Lung (tissue), 12 donors: ENCODE data around the gene RAB8B. TPM values are rescaled to one million over a fixed set of nuclear protein-coding genes. Genes with fewer than 3 reads are reported as not detected.
A peak's percentile ranks its signal among the peaks of the same experiment; 100 is the strongest.

ENCODE experiments used
- ATAC-seq: fragments of 200-7000 bp; cut with Tn5 transposase; one replicate; pipeline ENCODE4 v1.9.1; 2020; ENCODE audit warnings: moderate number of reproducible peaks; ENCODE audit not compliant: insufficient read depth, low FRiP score
- DNase-seq, 3 donors: peaks; one replicate each; pipeline ENCODE4 v3.0.0-alpha.2; 2013 to 2017
- H3K27ac ChIP-seq, 2 donors: one replicate each; pipeline ENCODE4 v1.5.1; 2013; ENCODE audit warnings: mild to moderate bottlenecking in 2 of 2, moderate library complexity in 2 of 2, control low read depth in 1 of 2, inconsistent platforms in 1 of 2, low read depth in 1 of 2, low read length in 1 of 2
- H3K27me3 ChIP-seq, 3 donors: one replicate each; pipeline ENCODE4 v1.5.1; 2013; ENCODE audit warnings: low read length in 2 of 3; ENCODE audit not compliant: control insufficient read depth in 3 of 3, insufficient read depth in 3 of 3
- H3K36me3 ChIP-seq, 4 donors: one replicate each; pipeline ENCODE4 v1.5.1; 2013; ENCODE audit warnings: low read length in 4 of 4, mild to moderate bottlenecking in 1 of 4, moderate library complexity in 1 of 4; ENCODE audit not compliant: control insufficient read depth in 4 of 4, insufficient read depth in 4 of 4
- H3K4me1 ChIP-seq, 5 donors: one replicate each; pipeline ENCODE4 v1.5.1; 2013; ENCODE audit warnings: low read length in 5 of 5, mild to moderate bottlenecking in 2 of 5, moderate library complexity in 1 of 5; ENCODE audit not compliant: control insufficient read depth in 5 of 5, insufficient read depth in 5 of 5
- H3K4me3 ChIP-seq: one replicate; pipeline ENCODE4 v1.5.1; 2013; ENCODE audit warnings: mild to moderate bottlenecking, control low read depth, moderate library complexity
- H3K9ac ChIP-seq, 2 donors: one replicate each; pipeline ENCODE4 v1.5.1; 2013; ENCODE audit warnings: low read length in 2 of 2, control low read depth in 1 of 2; ENCODE audit not compliant: insufficient read depth in 1 of 2
- H3K9me3 ChIP-seq, 4 donors: one replicate each; pipeline ENCODE4 v1.5.1; 2013; ENCODE audit warnings: low read length in 3 of 4, mild to moderate bottlenecking in 1 of 4, moderate library complexity in 1 of 4; ENCODE audit not compliant: control insufficient read depth in 4 of 4, insufficient read depth in 3 of 4
- CTCF ChIP-seq: IDR thresholded peaks from 2 replicates; pipeline ENCODE4 v1.5.1; 2012; ENCODE audit warnings: mild to moderate bottlenecking; ENCODE audit errors: control extremely low read depth, extremely low read depth
- WGBS, 2 donors: extraction: QIAGEN DNeasy Blood & Tissue Kit; methylation state at CpG; one replicate each; pipeline ENCODE4 v1.1.7; 2013; 5-methylcytosine and 5-hydroxymethylcytosine counted together
- polyA plus RNA-seq, 2 donors: library from polyadenylated mRNA; stranded (reverse); fragments of 200-250 nt; gene quantifications; one replicate each; pipeline ENCODE4 v1.2.1, GENCODE V29; 2013
- total RNA-seq, 2 donors: library from RNA; depleted of rRNA in 1 of 2; stranded (reverse); fragments of >200 nt in 1 of 2; gene quantifications; one replicate each; pipeline ENCODE4 v1.2.1, GENCODE V29; 2014 to 2021
- donor health status: control.
- donor health status: control.
- donor health status: Bipolar disorder and iron deficiency.
- donor health status: healthy.
- donor health status: DM: yes; HTN: yes; CAD: no.

The RAB8B gene
- total and polyA plus RNA-seq, 4 donors: 10.0 to 88.9 (median 35.7) TPM

GRCh38 chr15:63188247-63188925 is 1.0 kb upstream of the RAB8B start:
- Histone ChIP-seq H3K27me3 (no peaks in the 10 kb centered on the region), H3K4me1 (peaks cover 0 to 31% (median 10%) of the 10 kb centered on the region in 5 donors), H3K36me3 (peaks cover 0 to 3% (median 0%) of the 10 kb centered on the region in 4 donors), H3K9me3 (no peaks in the 10 kb centered on the region), H3K9ac (peak overlapping the region in 1 of 2 donors; percentile 90), H3K27ac (peak overlapping the region in 1 of 2 donors; percentile 4), H3K4me3 (peak overlapping the region; percentile 2)
- 42 to 46% methylated on average over 10 of the region's 10 CpGs for WGBS, 2 donors
- DNase-seq: no peak
- TF ChIP-seq CTCF: no peak
- ATAC-seq: no peak

GRCh38 chr15:63189941-63190768 is 749 bp downstream of the RAB8B start:
- H3K4me1 ChIP-seq: peaks cover 0 to 48% (median 16%) of the 10 kb centered on the region in 5 donors
- ATAC-seq (no peak), DNase-seq (peak in 2 of 3 donors; percentile 31 to 47)
- 4 to 6% methylated on average over 10 of the region's 10 CpGs for WGBS, 2 donors
- H3K27ac ChIP-seq: peak overlapping the region; percentile 14 to 93
- peak overlapping the region; percentile 73 to 98 for H3K9ac ChIP-seq
- no peaks in the 10 kb centered on the region for H3K9me3 ChIP-seq
- H3K4me3 ChIP-seq: peak overlapping the region; percentile 80
- no peaks in the 10 kb centered on the region for H3K27me3 ChIP-seq
- TF ChIP-seq CTCF: no peak
- H3K36me3 ChIP-seq: peaks cover 0 to 3% (median 0%) of the 10 kb centered on the region in 4 donors

- H3K27ac ChIP-seq: no peak overlapping the region
- no peak overlapping the region for H3K9ac ChIP-seq
These were observed 1.6 kb downstream of the RAB8B start for GRCh38 chr15:63190769-63191649.

More at GRCh38 chr15:63190769-63191649, 1.6 kb downstream of the RAB8B start:
- no peaks in the 10 kb centered on the region for H3K9me3 ChIP-seq
- WGBS, 2 donors: 16 to 36% methylated on average over 3 of the region's 3 CpGs
- DNase-seq (peak in 1 of 3 donors; percentile 34), ATAC-seq (no peak)
- no peaks in the 10 kb centered on the region for H3K27me3 ChIP-seq
- H3K4me1 ChIP-seq: peaks cover 3 to 56% (median 25%) of the 10 kb centered on the region in 5 donors
- H3K4me3 ChIP-seq: no peak overlapping the region
- H3K36me3 ChIP-seq: peaks cover 0 to 3% (median 0%) of the 10 kb centered on the region in 4 donors
- no peak for TF ChIP-seq CTCF
